ENCODE results near the gene NSD2.

DNA sequence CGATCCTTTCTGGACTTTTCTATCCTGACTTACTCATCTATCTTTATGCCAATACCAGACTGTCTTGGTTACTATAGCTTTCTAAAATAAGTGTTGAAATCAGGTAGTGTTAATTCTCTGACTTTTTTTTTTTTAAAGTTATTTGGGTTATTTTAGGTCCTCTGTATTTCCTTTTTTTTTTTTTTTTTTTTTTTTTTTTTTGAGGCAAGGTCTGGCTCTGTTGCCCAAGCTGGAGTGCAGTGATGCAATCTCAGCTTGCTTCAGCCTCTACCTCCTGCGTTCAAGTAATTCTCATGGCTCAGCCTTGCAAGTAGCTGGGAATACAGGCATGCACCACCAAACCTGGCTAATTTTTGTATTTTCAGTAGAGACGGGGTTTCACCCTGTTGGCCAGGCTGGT is 140.4 kb downstream of the NSD2 start:
- TF ChIP-seq, protein P1, sequence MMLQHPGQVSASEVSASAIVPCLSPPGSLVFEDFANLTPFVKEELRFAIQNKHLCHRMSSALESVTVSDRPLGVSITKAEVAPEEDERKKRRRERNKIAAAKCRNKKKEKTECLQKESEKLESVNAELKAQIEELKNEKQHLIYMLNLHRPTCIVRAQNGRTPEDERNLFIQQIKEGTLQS (CRISPR knock-in tag; conservative IDR thresholded peaks at IDR 0.05) = no peak
- TF ChIP-seq, protein P2, sequence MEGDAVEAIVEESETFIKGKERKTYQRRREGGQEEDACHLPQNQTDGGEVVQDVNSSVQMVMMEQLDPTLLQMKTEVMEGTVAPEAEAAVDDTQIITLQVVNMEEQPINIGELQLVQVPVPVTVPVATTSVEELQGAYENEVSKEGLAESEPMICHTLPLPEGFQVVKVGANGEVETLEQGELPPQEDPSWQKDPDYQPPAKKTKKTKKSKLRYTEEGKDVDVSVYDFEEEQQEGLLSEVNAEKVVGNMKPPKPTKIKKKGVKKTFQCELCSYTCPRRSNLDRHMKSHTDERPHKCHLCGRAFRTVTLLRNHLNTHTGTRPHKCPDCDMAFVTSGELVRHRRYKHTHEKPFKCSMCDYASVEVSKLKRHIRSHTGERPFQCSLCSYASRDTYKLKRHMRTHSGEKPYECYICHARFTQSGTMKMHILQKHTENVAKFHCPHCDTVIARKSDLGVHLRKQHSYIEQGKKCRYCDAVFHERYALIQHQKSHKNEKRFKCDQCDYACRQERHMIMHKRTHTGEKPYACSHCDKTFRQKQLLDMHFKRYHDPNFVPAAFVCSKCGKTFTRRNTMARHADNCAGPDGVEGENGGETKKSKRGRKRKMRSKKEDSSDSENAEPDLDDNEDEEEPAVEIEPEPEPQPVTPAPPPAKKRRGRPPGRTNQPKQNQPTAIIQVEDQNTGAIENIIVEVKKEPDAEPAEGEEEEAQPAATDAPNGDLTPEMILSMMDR (IDR thresholded peaks at IDR 0.05) = no peak
- TF ChIP-seq, protein P3, sequence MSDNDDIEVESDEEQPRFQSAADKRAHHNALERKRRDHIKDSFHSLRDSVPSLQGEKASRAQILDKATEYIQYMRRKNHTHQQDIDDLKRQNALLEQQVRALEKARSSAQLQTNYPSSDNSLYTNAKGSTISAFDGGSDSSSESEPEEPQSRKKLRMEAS (CRISPR knock-in tag; IDR thresholded peaks at IDR 0.05) = no peak
- TF ChIP-seq, protein P4, sequence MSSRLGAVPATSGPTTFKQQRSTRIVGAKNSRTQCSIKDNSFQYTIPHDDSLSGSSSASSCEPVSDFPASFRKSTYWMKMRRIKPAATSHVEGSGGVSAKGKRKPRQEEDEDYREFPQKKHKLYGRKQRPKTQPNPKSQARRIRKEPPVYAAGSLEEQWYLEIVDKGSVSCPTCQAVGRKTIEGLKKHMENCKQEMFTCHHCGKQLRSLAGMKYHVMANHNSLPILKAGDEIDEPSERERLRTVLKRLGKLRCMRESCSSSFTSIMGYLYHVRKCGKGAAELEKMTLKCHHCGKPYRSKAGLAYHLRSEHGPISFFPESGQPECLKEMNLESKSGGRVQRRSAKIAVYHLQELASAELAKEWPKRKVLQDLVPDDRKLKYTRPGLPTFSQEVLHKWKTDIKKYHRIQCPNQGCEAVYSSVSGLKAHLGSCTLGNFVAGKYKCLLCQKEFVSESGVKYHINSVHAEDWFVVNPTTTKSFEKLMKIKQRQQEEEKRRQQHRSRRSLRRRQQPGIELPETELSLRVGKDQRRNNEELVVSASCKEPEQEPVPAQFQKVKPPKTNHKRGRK (CRISPR knock-in tag; IDR thresholded peaks at IDR 0.05; ENCODE audit: borderline replicate concordance) = no peak
- TF ChIP-seq, protein P5, sequence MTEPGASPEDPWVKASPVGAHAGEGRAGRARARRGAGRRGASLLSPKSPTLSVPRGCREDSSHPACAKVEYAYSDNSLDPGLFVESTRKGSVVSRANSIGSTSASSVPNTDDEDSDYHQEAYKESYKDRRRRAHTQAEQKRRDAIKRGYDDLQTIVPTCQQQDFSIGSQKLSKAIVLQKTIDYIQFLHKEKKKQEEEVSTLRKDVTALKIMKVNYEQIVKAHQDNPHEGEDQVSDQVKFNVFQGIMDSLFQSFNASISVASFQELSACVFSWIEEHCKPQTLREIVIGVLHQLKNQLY (CRISPR knock-in tag; IDR thresholded peaks at IDR 0.05) = no peak
- TF ChIP-seq TP53 (CRISPR knock-in tag; IDR thresholded peaks at IDR 0.05) (no peak), NR3C1 (CRISPR knock-in tag; conservative IDR thresholded peaks at IDR 0.05; ENCODE audit: low read depth) (no peak), ZNF263 (CRISPR knock-in tag; IDR thresholded peaks at IDR 0.05; ENCODE audit: low read depth) (no peak), NFYB (CRISPR knock-in tag; conservative IDR thresholded peaks at IDR 0.05; ENCODE audit: low read depth) (no peak), HMGA2 (CRISPR knock-in tag; IDR thresholded peaks at IDR 0.05) (no peak), ZNF219 (CRISPR knock-in tag; IDR thresholded peaks at IDR 0.05; ENCODE audit: borderline replicate concordance) (no peak)
- TF ChIP-seq, protein P6, sequence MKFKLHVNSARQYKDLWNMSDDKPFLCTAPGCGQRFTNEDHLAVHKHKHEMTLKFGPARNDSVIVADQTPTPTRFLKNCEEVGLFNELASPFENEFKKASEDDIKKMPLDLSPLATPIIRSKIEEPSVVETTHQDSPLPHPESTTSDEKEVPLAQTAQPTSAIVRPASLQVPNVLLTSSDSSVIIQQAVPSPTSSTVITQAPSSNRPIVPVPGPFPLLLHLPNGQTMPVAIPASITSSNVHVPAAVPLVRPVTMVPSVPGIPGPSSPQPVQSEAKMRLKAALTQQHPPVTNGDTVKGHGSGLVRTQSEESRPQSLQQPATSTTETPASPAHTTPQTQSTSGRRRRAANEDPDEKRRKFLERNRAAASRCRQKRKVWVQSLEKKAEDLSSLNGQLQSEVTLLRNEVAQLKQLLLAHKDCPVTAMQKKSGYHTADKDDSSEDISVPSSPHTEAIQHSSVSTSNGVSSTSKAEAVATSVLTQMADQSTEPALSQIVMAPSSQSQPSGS (CRISPR knock-in tag; IDR thresholded peaks at IDR 0.05; ENCODE audit: borderline replicate concordance, low read depth) = no peak
- TF ChIP-seq, protein P7, sequence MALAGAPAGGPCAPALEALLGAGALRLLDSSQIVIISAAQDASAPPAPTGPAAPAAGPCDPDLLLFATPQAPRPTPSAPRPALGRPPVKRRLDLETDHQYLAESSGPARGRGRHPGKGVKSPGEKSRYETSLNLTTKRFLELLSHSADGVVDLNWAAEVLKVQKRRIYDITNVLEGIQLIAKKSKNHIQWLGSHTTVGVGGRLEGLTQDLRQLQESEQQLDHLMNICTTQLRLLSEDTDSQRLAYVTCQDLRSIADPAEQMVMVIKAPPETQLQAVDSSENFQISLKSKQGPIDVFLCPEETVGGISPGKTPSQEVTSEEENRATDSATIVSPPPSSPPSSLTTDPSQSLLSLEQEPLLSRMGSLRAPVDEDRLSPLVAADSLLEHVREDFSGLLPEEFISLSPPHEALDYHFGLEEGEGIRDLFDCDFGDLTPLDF (CRISPR knock-in tag; IDR thresholded peaks at IDR 0.05) = no peak
- TF ChIP-seq, protein P8, sequence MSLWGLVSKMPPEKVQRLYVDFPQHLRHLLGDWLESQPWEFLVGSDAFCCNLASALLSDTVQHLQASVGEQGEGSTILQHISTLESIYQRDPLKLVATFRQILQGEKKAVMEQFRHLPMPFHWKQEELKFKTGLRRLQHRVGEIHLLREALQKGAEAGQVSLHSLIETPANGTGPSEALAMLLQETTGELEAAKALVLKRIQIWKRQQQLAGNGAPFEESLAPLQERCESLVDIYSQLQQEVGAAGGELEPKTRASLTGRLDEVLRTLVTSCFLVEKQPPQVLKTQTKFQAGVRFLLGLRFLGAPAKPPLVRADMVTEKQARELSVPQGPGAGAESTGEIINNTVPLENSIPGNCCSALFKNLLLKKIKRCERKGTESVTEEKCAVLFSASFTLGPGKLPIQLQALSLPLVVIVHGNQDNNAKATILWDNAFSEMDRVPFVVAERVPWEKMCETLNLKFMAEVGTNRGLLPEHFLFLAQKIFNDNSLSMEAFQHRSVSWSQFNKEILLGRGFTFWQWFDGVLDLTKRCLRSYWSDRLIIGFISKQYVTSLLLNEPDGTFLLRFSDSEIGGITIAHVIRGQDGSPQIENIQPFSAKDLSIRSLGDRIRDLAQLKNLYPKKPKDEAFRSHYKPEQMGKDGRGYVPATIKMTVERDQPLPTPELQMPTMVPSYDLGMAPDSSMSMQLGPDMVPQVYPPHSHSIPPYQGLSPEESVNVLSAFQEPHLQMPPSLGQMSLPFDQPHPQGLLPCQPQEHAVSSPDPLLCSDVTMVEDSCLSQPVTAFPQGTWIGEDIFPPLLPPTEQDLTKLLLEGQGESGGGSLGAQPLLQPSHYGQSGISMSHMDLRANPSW (CRISPR knock-in tag; conservative IDR thresholded peaks at IDR 0.05; ENCODE audit: low read depth) = no peak

Measured in WTC11 (cell line).